SKM-1 treated with dmso at 0.1 percent for 144 hours (cell line): ENCODE measurements around the gene TNFRSF4.
"Not testable (repeated sequence)": the region's sequence is repeated elsewhere in the genome, so short reads cannot be mapped to it uniquely, and the experiment has no call there.

Experiments used
- DNase-seq: peaks from one replicate; lab custom pipeline; 2025; ENCODE audit not compliant: unreplicated experiment; lab: John Stamatoyannopoulos, UW

TNFRSF4 gene

DNA sequence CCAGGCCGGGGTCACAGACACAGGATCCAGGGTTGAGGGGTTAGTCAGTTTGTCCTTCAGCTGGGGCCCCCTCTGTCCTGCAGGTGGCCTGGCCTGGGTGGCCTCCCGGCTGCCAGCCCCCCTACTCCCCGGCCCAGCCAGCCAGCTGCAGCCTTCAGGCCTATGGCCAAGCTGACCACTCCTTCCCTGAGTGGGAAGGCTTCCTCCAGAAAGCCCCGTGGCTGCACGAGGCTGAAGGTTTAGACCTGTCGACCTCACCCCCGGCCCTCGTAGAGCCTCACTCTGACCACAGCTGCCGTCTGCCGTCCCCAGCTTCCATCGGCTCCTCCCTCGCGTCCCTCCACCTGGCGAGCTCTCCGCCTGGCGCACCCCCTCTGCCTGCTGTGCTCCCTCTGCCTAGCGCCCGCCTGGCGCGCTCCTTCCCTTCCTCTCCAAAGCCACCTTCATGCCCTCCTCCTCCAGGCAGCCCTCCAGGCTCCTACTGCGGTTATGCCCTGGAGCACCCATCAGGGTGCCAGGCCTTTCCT is 30.7 kb downstream of the TNFRSF4 start:
- no peak for DNase-seq

DNA sequence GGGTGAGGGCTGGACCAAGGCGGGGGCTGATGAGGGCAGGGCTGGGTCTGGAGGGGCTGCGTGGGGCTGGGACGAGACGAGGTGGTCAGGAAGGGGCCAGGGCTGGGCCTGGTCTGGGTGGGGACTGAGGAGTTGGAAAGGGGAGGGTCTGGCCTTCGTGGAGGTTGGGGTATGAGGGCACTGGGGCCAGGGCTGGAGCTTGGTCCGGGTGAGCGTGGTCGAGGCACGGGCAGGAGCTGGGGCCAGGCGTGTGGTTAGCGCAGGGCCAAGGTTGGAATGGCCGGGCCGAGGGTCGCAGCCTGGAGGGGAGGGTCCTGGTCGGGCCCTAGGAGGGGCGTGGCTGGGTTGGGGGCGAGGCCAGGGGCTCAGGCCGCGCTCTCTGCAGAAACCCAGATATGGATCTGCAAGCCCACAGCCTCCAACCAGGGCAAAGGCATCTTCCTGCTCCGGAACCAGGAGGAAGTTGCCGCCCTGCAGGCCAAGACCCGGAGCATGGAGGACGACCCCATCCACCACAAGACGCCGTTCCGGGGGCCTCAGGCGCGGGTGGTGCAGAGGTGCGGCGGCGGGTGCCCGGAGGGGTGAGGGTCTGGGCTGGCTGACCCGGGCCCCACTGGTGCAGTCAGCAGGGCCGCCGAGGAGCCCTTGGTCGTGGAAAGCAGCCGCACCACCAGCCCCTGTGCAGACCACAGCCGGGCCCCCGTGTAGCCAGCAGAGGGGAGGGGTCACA is 31.3 kb downstream of the TNFRSF4 start:
- no peak for DNase-seq

DNA sequence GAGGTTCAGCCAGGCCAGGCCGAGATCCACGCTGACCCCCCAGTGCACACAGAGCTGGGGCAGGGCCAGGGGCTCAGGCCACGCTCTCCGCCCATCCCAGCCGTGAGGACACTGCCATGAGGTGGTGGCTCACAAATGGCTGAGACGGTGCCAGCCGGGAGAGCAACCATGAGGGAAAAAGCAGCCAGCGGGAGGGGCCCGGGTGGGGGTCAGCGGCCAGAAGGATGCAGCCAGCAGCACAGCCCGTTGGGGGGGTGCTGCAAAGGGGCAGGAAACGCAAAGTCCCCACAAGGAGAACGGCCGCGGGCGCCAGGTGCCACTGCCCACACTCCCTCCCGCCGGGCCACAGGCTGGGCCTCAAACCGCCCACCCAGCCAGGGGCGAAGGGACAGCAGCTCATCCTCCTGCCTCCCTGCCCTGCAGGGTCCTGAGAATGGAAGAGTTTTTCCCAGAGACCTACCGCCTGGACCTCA is 32.0 kb downstream of the TNFRSF4 start:
- DNase-seq, result no peak

DNA sequence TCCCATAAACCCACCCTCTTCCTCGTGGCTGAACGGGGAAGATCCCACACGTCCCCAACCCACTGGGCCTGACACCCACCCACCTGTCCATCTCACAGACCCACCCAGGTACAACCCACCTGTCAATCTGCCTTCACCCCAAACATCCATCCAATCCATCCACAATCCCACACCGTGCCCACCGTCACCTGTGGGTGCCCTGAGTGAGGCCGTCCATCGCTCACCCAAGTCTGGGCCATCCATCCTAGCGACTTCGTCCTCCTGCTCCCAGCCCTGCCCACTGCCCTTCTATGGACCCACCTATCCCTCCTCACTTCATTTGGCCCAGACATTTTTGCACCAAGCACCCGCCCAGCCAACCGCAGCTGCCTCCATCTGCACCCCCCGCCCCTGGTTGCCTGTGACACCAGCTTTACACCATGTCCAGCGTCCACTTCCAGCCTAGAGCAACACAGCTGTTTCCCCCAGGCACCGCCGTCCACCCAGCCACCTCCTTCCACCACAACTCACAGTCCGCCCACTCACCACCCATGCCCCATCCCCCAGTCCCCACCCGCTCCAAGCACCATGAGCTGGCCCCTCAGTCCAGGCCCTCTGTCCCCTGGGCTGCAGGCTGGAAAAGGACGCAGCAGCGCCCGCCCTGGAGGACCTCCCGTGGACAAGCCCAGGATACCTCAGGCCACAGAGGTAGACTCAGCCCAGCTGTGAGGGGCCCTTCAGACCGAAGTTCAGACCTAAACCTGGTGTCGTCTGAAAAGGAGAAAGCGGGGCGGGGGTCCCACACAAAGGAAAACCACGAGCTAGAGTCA is 32.6 kb downstream of the TNFRSF4 start:
- no peak for DNase-seq

DNA sequence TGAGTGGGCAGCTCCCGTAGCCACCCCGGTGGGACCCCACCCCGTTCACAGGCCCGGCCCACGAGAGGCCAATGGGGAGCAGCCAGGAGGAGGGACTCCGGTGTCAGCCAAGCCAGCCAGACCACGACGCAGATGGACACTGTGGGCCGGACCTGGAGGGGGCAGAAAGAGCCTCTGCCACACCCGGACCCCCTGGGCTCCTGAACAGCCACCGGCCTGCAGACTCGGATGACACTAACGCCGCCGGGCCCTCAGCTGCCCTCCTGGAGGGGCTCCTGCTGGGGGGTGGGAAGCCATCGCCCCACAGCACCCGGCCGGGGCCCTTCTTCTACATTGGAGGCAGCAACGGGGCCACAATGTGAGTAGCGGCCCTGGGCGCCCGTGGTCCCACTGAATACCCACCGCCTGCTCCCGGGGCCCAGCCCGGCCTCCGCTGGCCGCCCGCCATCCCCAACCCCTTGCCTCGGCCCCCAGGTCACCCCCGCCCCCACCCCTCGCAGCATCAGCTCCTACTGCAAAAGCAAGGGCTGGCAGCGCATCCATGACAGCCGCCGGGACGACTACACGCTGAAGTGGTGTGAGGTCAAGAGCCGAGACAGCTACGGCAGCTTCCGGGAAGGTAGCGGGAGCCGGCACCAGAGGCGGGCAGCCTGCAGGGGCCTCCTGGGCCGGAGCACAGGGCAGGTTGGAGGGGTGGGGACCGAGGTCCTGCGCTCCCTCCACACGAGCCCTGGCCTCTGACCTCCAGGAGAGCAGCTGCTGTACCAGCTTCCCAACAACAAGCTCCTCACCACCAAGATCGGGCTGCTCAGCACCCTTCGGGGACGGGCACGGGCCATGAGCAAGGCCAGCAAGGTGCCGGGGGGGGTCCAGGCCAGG is 33.7 kb downstream of the TNFRSF4 start:
- no peak for DNase-seq

DNA sequence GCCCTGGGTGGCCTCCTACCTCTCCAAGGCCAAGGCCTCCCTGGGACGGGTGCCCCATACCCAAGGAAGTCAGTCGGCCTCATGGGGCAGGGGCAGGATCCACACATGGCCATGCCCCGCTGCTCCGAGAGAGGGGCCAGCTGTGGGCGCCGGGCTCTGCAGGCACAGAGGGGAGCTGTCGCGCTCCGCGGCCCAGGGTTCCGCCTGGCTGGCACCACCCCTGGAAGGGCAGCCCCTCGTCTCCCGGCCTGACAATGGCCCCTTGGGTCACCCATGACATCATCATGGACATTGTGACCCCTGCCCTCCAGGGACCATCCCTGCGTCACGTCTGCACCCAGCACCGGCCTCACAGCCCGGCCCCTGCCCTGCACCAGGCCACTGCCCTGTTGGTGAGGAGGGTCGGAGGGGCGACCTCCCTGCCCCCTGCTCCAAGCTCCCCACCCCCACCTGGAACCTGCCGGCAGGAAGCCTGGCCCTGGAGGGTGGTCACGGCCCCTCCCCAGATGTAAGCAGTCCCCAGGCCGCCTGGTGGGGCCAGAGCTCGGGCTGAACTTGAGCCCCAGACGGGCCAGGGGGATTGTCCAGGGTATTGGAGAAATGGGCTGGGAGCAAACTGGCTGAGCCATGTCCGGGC is 34.5 kb downstream of the TNFRSF4 start:
- DNase-seq, result no peak

DNA sequence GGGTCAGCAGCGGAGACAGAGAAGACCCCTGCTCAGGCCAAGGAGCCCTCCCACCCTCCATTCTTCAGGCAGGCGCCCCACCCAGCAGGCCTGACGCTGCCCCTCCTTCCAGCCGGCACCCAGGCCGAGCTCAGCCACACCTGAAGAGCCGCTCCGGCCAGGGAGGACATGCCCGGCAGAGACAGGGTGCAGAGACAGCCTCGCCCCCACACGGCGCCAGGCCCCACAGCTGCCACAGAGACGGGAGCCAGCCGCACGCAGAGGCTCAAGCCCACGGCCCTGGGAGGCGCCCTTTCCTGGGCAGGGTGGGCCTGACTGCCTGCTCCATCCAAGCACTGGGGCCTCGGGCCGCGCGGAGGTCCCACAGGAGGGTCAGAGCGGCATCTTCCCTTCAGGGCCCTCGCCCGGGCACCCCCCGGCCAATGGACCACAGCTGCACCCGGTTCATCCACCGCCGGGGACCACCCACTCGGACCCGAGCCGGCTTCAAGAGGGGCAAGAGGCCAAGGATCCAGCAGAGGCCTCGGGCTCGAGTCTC is 35.1 kb downstream of the TNFRSF4 start:
- DNase-seq, result no peak

DNA sequence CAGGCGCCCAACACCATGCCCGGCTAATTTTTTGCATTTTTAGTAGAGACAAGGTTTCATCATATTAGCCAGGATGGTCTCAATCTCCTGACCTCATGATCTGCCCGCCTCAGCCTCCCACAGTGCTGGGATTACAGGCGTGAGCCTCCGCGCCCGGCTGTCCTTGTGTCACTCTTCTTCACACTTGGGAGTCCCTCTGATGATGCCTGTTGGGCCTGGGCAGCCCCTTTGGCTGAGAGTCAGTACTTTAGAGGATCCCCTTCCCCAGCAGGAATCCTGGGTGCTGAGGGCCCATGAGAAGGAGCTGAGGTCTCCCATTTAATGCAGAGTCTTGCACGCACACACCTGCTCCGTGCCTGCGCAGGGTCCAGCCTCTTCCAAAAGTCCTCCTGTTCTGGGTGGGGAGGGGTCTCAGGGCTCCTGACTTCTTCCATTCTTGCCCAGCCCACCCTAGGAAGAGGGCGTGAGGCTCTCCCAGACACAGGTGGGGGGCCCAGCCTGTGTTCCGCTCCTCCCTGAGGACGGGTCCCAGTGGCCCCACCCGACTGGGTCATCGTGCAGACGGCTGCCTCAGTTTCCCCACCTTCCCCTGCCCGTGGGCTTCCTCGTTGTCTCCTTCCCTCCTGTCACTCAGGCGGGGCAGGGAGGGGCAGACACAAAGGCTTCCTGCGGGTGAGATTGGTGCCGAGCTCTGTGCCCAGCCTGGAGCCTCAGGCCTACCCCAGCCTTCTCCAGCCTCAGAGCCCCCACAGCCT is 36.3 kb downstream of the TNFRSF4 start:
- no peak for DNase-seq

DNA sequence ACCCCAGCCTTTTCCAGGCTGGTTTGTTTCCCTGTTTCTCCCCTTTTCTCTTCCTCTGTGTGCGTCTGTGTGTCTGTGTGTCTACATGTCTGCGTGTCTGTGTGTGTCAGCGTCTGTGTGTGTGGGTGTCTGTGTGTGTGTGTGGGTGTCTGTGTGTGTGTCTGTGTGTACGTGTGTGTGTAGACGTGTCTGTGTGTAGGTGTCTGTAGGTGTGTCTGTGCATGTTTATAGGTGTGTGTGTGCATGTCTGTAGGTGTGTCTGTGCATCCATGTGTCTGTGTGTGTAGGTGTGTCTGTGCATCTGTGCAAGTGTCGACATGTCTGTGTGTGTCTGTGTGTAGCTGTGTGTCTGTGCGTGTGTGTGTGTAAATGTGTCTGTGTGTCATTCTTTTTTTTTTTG is 37.0 kb downstream of the TNFRSF4 start:
- no peak for DNase-seq

DNA sequence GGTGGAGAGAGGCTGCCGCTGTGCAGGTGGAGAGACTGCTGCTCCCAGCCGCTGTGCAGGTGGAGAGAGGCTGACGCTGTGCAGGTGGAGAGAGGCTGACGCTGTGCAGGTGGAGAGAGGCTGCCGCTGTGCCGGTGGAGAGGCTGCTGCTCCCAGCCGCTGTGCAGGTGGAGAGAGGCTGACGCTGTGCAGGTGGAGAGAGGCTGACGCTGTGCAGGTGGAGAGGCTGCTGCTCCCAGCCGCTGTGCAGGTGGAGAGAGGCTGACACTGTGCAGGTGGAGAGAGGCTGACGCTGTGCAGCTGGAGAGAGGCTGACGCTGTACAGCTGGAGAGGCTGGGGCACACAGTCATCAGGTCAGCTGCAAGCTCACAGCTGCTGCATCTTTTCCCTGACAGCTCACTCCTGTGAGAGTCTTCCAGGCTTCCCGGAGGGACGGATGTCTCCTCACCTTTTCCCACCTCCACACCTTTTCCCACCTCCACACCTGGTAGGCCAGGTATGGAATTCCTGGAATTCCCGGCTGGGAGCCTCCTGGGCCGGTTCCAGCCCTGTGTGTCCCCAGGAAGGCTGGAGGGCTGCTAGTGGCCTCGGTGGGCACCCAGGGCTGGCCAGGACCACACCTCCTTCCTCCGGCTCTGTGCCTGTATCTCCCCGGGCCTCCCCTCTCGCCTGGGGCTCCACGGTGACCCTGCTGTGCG is 37.7 kb downstream of the TNFRSF4 start:
- DNase-seq, result not testable (repeated sequence)

DNA sequence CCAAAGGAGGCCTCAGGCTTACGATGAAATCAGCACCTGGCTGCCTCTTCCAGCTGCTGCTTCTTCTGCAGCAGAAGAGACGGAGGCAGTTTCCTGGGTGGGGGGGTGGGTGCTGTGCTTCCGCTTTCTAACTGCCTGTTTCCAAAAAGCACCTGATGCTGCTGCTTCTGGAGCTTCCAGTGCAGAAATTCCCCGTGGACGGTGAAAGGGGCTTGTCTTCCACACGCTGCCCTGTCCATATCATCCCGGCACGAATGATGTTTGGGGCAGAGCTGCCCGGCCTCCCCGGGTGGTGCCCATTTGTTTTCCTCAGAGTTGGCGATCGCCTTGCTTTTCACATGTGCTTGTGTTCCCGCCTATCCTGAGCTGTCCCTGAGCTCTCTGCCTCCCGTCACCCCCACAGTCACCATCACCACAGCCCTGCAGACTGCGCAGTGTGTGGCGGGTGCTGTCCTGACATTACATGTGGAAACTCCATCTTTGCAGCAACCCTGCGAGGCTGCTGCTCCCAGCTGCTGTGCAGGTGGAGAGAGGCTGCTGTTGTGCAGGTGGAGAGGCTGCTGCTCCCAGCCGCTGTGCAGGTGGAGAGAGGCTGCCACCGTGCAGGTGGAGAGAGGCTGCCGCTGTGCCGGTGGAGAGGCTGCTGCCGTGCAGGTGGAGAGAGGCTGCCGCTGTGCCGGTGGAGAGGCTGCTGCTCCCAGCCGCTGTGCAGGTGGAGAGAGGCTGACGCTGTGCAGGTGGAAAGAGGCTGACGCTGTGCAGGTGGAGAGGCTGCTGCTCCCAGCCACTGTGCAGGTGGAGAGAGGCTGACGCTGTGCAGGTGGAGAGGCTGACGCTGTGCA is 38.5 kb downstream of the TNFRSF4 start:
- DNase-seq, result no peak

DNA sequence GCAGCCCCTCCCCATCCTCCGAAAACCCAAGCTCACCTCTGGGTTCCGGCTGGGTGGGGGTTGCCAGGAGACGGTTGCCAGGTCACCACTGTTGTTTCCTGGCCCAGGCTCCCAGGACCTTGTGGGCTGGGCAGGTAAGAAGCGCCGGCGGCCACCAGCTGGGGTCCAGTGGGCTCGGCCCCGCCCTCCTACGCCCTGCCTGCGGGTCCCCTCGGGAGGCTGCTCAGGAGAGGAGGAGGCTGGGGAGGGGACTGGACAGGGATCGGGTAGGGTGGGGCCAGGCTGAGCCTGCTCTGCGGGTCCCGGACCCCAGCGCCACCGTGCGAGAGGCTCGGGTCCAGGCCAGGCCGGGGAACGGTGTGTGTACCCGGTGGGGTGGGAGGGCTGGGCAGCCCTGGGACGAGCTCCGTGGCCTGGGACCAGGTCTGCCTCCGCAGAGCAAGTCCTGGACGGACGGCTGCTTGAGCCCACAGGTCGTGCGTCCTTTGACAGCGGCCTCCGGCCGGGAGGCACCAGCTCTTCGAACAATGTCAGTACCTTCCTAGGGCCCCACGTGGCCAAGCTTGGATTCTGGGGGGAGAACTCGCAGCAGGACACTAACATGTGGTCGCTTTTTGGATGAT is 40.0 kb downstream of the TNFRSF4 start, which contains the start of gene TTLL10:
Gene TTLL10, plus strand, starts transcription at position 88 of the 623 bp plus-strand sequence. CDS start 5,336 bp downstream, outside the sequence.
- DNase-seq, result no peak

DNA sequence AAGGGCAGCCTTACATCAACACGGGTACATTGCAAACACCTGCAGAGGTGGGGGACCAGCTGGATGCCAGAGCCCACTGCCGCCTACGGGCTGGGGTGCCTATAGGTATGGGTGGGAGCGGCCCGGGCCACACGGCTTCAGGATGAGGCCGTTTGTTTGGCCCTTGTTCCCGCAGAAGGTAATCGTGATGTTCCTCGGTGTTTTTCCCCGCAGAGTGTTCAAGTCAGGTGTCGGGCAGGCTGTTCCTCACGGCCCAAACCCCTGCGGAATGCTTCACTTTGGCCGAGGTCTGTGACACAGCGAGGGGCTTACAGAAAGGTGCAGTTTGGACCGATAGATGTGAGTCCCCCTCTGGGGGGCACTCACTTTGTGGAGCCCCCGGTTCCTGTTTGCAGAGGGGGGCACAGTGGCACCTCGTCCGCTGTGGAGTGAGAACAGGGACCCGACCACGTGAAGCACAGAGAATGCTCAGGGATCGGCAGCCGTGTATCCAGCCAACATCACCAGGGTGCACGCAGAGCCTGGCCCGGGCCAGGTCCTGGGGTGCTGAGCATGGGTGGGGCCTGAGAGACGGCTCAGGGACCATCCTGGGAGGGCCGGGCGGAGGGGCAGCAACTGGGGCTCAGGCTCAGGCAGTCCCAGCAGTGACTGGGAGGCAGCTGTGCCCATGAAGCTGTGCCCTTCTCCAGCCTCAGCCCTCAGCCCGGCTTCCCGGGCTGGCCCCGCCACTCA is 40.7 kb downstream of the TNFRSF4 start:
- DNase-seq, result no peak

DNA sequence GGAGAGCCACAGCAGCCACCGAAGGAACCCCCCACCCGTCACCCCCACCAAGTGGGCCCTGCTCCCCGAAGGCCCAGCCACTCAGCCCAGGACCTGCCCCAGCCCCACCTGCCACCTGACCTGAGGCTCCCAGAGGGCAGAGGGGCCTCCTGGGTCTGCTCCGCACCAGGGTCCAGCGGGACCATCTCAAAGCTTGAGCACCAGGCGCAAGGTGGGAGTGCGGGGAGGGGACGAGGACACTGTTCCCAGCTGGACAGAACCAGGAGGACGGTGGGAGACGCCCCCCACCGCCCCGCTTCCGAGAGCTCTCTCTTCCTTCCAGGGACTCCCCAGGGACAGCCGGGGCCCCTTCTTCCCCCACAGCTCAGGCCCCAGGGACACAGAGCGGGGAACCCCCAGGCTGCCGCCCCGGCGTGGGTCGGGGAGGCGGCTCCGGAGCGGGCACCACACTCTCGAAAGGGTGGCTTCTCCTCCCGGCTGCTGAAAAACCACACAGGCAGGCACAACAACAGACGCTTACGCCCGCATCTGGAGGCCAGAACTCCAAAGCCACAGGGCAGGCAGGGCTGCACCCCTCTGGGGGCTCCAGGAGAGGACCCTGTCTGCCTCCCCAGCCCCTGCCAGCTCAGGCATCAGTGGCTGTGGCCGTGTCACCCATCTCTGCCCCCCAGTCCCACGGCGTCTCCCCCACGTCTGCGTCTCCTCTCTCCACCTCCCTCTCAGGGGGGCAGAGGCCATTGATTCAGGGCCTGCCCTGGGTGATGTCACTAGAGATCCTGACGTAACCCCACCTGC is 42.2 kb downstream of the TNFRSF4 start:
- no peak for DNase-seq

DNA sequence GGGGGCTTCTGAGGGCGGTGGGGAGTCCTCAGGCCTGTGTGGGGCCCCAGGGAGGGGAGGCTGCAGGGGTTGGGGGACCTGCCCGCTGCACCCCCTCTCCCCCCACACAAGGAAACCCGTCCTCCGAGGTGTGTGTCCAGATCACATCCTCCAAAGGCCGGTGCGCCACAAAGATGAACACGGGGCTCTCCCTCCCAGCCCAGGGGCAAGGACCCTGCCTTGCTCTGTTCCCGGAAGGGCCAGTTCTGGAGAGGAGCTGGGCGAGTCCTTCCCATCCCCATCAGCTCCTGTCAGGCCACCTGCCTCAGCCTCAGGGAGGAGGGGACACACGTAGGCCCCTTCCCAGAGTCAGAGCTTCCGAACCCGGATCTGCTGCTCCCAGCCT is 42.8 kb downstream of the TNFRSF4 start:
- no peak for DNase-seq
